ENCODE measurements around the gene ADGRB3. TPM values are rescaled to one million over a fixed set of nuclear protein-coding genes. Genes with fewer than 3 reads are reported as not detected.
"Not testable (repeated sequence)": the region's sequence is repeated elsewhere in the genome, so short reads cannot be mapped to it uniquely, and the experiment has no call there.

Gene ADGRB3
- polyA plus RNA-seq, 1 of the 3 experiments (the other 2 are of a cell fraction), result 0.12 TPM

DNA sequence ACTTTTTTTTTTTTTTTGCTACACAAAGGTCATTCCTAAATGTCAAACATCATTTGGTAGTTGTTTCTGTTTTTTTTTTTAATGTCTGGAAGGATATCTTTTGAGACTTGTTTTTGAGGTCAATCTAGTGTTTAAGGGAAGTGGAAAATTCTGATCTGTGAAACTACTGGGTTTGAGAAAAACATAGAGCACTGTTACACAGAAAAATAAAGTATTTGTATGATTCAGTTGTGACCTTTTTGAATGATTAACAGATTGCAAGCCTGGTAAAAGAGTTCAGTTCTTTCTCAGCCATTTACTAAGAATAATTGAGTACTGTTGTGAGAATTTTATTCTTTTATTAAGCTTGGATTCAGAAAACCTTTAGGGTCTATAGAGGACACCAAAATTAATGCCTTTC lies 276.7 kb downstream of the ADGRB3 start:
- ChIA-PET POLR2A (no interaction called here), CTCF (no interaction called here)
- no peaks in the 10 kb centered on the region for H3K79me2 ChIP-seq (ENCODE audit: insufficient read depth)
- H3K27ac ChIP-seq (ENCODE audit: low read depth in 2 of 2, low read length in 1 of 2), result no peak overlapping the region
- no peaks in the 10 kb centered on the region for H3K27me3 ChIP-seq (ENCODE audit: insufficient read depth)
- H3K4me3 ChIP-seq (ENCODE audit: low read depth in 2 of 2, low read length in 1 of 2), result no peak overlapping the region
- H3K4me1 ChIP-seq (ENCODE audit: control insufficient read depth in 1 of 2, insufficient read depth in 2 of 2, low read depth in 1 of 2, low read length in 1 of 2), result no peaks in the 10 kb centered on the region
- H3K9me3 ChIP-seq, result no peaks in the 10 kb centered on the region
- no peaks in the 10 kb centered on the region for H4K20me1 ChIP-seq (ENCODE audit: insufficient read depth)
- TF ChIP-seq FOXJ3 (CRISPR knock-in tag; IDR thresholded peaks at IDR 0.05) (no peak), GABPA (IDR thresholded peaks at IDR 0.05; ENCODE audit: low read depth) (no peak), SMC3 (IDR thresholded peaks at IDR 0.05; ENCODE audit: low read depth, low read length) (no peak), TCF12 (IDR thresholded peaks at IDR 0.05) (no peak)
- TF ChIP-seq, protein P1, sequence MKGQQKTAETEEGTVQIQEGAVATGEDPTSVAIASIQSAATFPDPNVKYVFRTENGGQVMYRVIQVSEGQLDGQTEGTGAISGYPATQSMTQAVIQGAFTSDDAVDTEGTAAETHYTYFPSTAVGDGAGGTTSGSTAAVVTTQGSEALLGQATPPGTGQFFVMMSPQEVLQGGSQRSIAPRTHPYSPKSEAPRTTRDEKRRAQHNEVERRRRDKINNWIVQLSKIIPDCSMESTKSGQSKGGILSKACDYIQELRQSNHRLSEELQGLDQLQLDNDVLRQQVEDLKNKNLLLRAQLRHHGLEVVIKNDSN (IDR thresholded peaks at IDR 0.05; ENCODE audit: borderline replicate concordance, low read depth), result no peak
- TF ChIP-seq, protein P2, sequence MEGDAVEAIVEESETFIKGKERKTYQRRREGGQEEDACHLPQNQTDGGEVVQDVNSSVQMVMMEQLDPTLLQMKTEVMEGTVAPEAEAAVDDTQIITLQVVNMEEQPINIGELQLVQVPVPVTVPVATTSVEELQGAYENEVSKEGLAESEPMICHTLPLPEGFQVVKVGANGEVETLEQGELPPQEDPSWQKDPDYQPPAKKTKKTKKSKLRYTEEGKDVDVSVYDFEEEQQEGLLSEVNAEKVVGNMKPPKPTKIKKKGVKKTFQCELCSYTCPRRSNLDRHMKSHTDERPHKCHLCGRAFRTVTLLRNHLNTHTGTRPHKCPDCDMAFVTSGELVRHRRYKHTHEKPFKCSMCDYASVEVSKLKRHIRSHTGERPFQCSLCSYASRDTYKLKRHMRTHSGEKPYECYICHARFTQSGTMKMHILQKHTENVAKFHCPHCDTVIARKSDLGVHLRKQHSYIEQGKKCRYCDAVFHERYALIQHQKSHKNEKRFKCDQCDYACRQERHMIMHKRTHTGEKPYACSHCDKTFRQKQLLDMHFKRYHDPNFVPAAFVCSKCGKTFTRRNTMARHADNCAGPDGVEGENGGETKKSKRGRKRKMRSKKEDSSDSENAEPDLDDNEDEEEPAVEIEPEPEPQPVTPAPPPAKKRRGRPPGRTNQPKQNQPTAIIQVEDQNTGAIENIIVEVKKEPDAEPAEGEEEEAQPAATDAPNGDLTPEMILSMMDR (IDR thresholded peaks at IDR 0.05), result no peak
- H3K9ac ChIP-seq, result no peak overlapping the region
- no peaks in the 10 kb centered on the region for H3K36me3 ChIP-seq (replicated peaks in 1 of 2; ENCODE audit: control insufficient read depth in 1 of 2, insufficient read depth in 2 of 2, low read length in 1 of 2)
- H3K4me2 ChIP-seq, result no peak overlapping the region
- no peaks in the 10 kb centered on the region for H3K9me2 ChIP-seq
- no peak overlapping the region for H2AFZ ChIP-seq (ENCODE audit: low read depth)
- no peaks in the 10 kb centered on the region for H3F3A ChIP-seq (replicated peaks; ENCODE audit: insufficient read depth)
- DNase-seq, result no peak

DNA sequence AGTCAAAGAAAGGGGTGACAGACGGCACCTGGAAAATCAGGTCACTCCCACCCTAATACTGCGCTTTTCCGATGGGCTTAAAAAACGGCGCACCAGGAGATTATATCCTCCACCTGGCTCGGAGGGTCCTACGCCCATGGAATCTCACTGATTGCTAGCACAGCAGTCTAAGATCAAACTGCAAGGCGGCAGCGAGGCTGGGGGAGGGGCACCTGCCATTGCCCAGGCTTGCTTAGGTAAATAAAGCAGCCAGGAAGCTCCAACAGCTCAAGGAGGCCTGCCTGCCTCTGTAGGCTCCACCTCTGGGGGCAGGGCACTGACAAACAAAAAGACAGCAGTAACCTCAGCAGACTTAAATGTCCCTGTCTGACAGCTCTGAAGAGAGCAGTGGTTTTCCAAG lies 277.7 kb downstream of the ADGRB3 start:
- CTCF ChIA-PET; POLR2A ChIA-PET; H3K9me3 ChIP-seq; DNase-seq; H3K4me1 ChIP-seq (ENCODE audit: control insufficient read depth in 1 of 2, insufficient read depth in 2 of 2, low read depth in 1 of 2, low read length in 1 of 2); H4K20me1 ChIP-seq (ENCODE audit: insufficient read depth); H3K27me3 ChIP-seq (ENCODE audit: insufficient read depth); H2AFZ ChIP-seq (ENCODE audit: low read depth); H3K9me2 ChIP-seq; H3F3A ChIP-seq (replicated peaks; ENCODE audit: insufficient read depth); H3K79me2 ChIP-seq (ENCODE audit: insufficient read depth); H3K9ac ChIP-seq; H3K4me2 ChIP-seq; H3K36me3 ChIP-seq (replicated peaks in 1 of 2; ENCODE audit: control insufficient read depth in 1 of 2, insufficient read depth in 2 of 2, low read length in 1 of 2); H3K4me3 ChIP-seq (ENCODE audit: low read depth in 2 of 2, low read length in 1 of 2); H3K27ac ChIP-seq (ENCODE audit: low read depth in 2 of 2, low read length in 1 of 2): not testable (repeated sequence)
- WGBS (ENCODE audit: low lambda C conversion rate), result 79% methylated on average over 8 of the region's 9 CpGs

DNA sequence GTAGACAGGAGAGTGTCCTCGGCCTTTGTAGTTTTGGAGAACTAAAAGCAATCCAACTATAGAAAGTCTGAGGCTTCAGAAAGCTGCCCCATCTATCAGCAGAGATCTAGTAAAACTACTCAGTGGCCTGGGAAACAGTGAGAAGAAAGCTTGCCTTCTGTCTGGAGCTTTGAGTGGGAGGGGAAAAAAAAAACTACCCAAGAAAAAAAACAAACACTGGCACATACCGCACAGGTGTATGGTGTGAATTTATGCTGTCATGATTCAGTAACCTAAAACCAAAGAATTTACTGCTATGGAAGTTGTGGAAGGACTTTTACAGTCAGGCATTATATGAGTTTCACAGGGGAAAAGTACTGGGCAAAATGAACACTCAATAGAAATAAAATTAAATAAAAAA lies 280.5 kb downstream of the ADGRB3 start:
- Histone ChIP-seq H3K9ac (no peak overlapping the region), H3K79me2 (ENCODE audit: insufficient read depth) (no peaks in the 10 kb centered on the region), H3K9me2 (no peaks in the 10 kb centered on the region), H3K4me3 (ENCODE audit: low read depth in 2 of 2, low read length in 1 of 2) (no peak overlapping the region), H3K27ac (ENCODE audit: low read depth in 2 of 2, low read length in 1 of 2) (no peak overlapping the region), H2AFZ (ENCODE audit: low read depth) (no peak overlapping the region), H3F3A (replicated peaks; ENCODE audit: insufficient read depth) (no peaks in the 10 kb centered on the region), H3K36me3 (replicated peaks in 1 of 2; ENCODE audit: control insufficient read depth in 1 of 2, insufficient read depth in 2 of 2, low read length in 1 of 2) (no peaks in the 10 kb centered on the region), H3K27me3 (ENCODE audit: insufficient read depth) (no peaks in the 10 kb centered on the region), H3K4me1 (ENCODE audit: control insufficient read depth in 1 of 2, insufficient read depth in 2 of 2, low read depth in 1 of 2, low read length in 1 of 2) (no peaks in the 10 kb centered on the region), H4K20me1 (ENCODE audit: insufficient read depth) (no peaks in the 10 kb centered on the region), H3K9me3 (no peaks in the 10 kb centered on the region), H3K4me2 (no peak overlapping the region)
- ChIA-PET POLR2A (no interaction called here), CTCF (no interaction called here)
- 55% methylated on average over 2 of the region's 2 CpGs for WGBS (ENCODE audit: low lambda C conversion rate)
- DNase-seq, result no peak
- TF ChIP-seq, protein P3, sequence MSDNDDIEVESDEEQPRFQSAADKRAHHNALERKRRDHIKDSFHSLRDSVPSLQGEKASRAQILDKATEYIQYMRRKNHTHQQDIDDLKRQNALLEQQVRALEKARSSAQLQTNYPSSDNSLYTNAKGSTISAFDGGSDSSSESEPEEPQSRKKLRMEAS (IDR thresholded peaks at IDR 0.05; ENCODE audit: low read depth), result no peak
- TF ChIP-seq RCOR1 (IDR thresholded peaks at IDR 0.05; ENCODE audit: low read length), result no peak
- no peak for TF ChIP-seq MXI1 (IDR thresholded peaks at IDR 0.05; ENCODE audit: low read depth, low read length)
- TF ChIP-seq, protein P4, sequence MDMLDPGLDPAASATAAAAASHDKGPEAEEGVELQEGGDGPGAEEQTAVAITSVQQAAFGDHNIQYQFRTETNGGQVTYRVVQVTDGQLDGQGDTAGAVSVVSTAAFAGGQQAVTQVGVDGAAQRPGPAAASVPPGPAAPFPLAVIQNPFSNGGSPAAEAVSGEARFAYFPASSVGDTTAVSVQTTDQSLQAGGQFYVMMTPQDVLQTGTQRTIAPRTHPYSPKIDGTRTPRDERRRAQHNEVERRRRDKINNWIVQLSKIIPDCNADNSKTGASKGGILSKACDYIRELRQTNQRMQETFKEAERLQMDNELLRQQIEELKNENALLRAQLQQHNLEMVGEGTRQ (IDR thresholded peaks at IDR 0.05; ENCODE audit: borderline replicate concordance, low read depth, low read length), result no peak
- no peak for TF ChIP-seq FOXJ3 (CRISPR knock-in tag; IDR thresholded peaks at IDR 0.05)
- TF ChIP-seq POLR2AphosphoS5 (IDR thresholded peaks at IDR 0.05; ENCODE audit: low read depth, low read length), result no peak
- TF ChIP-seq, protein P5, sequence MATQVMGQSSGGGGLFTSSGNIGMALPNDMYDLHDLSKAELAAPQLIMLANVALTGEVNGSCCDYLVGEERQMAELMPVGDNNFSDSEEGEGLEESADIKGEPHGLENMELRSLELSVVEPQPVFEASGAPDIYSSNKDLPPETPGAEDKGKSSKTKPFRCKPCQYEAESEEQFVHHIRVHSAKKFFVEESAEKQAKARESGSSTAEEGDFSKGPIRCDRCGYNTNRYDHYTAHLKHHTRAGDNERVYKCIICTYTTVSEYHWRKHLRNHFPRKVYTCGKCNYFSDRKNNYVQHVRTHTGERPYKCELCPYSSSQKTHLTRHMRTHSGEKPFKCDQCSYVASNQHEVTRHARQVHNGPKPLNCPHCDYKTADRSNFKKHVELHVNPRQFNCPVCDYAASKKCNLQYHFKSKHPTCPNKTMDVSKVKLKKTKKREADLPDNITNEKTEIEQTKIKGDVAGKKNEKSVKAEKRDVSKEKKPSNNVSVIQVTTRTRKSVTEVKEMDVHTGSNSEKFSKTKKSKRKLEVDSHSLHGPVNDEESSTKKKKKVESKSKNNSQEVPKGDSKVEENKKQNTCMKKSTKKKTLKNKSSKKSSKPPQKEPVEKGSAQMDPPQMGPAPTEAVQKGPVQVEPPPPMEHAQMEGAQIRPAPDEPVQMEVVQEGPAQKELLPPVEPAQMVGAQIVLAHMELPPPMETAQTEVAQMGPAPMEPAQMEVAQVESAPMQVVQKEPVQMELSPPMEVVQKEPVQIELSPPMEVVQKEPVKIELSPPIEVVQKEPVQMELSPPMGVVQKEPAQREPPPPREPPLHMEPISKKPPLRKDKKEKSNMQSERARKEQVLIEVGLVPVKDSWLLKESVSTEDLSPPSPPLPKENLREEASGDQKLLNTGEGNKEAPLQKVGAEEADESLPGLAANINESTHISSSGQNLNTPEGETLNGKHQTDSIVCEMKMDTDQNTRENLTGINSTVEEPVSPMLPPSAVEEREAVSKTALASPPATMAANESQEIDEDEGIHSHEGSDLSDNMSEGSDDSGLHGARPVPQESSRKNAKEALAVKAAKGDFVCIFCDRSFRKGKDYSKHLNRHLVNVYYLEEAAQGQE (IDR thresholded peaks at IDR 0.05; ENCODE audit: low read depth, low read length), result no peak
- TF ChIP-seq, protein P6, sequence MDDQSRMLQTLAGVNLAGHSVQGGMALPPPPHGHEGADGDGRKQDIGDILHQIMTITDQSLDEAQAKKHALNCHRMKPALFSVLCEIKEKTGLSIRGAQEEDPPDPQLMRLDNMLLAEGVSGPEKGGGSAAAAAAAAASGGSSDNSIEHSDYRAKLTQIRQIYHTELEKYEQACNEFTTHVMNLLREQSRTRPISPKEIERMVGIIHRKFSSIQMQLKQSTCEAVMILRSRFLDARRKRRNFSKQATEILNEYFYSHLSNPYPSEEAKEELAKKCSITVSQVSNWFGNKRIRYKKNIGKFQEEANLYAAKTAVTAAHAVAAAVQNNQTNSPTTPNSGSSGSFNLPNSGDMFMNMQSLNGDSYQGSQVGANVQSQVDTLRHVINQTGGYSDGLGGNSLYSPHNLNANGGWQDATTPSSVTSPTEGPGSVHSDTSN (IDR thresholded peaks at IDR 0.05), result no peak
- no peak for TF ChIP-seq NRF1 (IDR thresholded peaks at IDR 0.05; ENCODE audit: low read depth, low read length)
- no peak for TF ChIP-seq MEF2A (IDR thresholded peaks at IDR 0.05; ENCODE audit: borderline replicate concordance, low read depth)
